Activated effector memory CD4-positive, alpha-beta T cell treated with Interleukin-2 at 50 U/mL for 16 hours (primary cell): Measurements from ENCODE around the gene ERCC2.
"Not testable (repeated sequence)": the region's sequence is repeated elsewhere in the genome, so short reads cannot be mapped to it uniquely, and the experiment has no call there.

Experiments
- DNase-seq: peaks from one replicate; pipeline ENCODE4 v3.0.0-alpha.2; 2020

The ERCC2 gene

GRCh38 chr19:45370410-45371204, at the start of gene ERCC2:
TSS of gene ERCC2 (minus strand) at chr19:45370573. CDS start at chr19:45370540, 33 bp downstream.
- peak; percentile 99 for DNase-seq

- DNase-seq = no peak
Observed at GRCh38 chr19:45419895-45420294, 49.5 kb upstream of the ERCC2 start.

- DNase-seq = no peak
Observed at GRCh38 chr19:45419396-45419795, 49.0 kb upstream of the ERCC2 start.

- no peak for DNase-seq
Observed at GRCh38 chr19:45418802-45419201, 48.4 kb upstream of the ERCC2 start.

- no peak for DNase-seq
Observed at GRCh38 chr19:45417151-45417550, 46.8 kb upstream of the ERCC2 start.

GRCh38 chr19:45414468-45414867, 44.1 kb upstream of the ERCC2 start:
- no peak for DNase-seq

- DNase-seq = no peak
Observed at GRCh38 chr19:45413497-45413896, 43.1 kb upstream of the ERCC2 start.

GRCh38 chr19:45410330-45410729, 40.0 kb upstream of the ERCC2 start:
- not testable (repeated sequence) for DNase-seq

- no peak for DNase-seq
Observed at GRCh38 chr19:45409557-45409920, 39.2 kb upstream of the ERCC2 start.

- DNase-seq = no peak
Observed at GRCh38 chr19:45408830-45409556, 38.6 kb upstream of the ERCC2 start.

- no peak for DNase-seq
Observed at GRCh38 chr19:45408121-45408520, 37.7 kb upstream of the ERCC2 start.

GRCh38 chr19:45407585-45407984, 37.2 kb upstream of the ERCC2 start:
- DNase-seq = not testable (repeated sequence)

- no peak for DNase-seq
Observed at GRCh38 chr19:45407091-45407375, 36.7 kb upstream of the ERCC2 start.

- peak; percentile 72 for DNase-seq
Observed at GRCh38 chr19:45406226-45407090, 36.1 kb upstream of the ERCC2 start, which contains the start of gene POLR1G. TSS of gene POLR1G (plus strand) at chr19:45406644. CDS start at chr19:45406697, 53 bp downstream.

GRCh38 chr19:45405435-45406225, 35.3 kb upstream of the ERCC2 start:
- peak; percentile 74 for DNase-seq

- DNase-seq = peak; percentile 25
Observed at GRCh38 chr19:45404557-45405434, 34.4 kb upstream of the ERCC2 start, which contains the start of gene PPP1R13L. TSS of gene PPP1R13L (minus strand) at chr19:45405069. CDS start at chr19:45398318, 6,751 bp downstream.

GRCh38 chr19:45403781-45404556, 33.6 kb upstream of the ERCC2 start:
- peak; percentile 28 for DNase-seq

- no peak for DNase-seq
Observed at GRCh38 chr19:45403272-45403671, 32.9 kb upstream of the ERCC2 start.

- DNase-seq = no peak
Observed at GRCh38 chr19:45402298-45403061, 32.1 kb upstream of the ERCC2 start.

- no peak for DNase-seq
Observed at GRCh38 chr19:45401815-45402214, 31.4 kb upstream of the ERCC2 start.
